GM19193 (cell line): ENCODE measurements around the gene LARP1B.

Experiments
- POLR2A ChIP-seq: IDR thresholded peaks from 4 replicates; pipeline ENCODE4 v1.6.1; 2011; ENCODE audit not compliant: insufficient read depth, insufficient read length; ENCODE audit errors: extremely low read depth

Gene LARP1B

GRCh38 chr4:128249787-128250668, 188.9 kb downstream of the LARP1B start:
- no peak for TF ChIP-seq POLR2A

GRCh38 chr4:128255906-128256305, 194.8 kb downstream of the LARP1B start:
- no peak for TF ChIP-seq POLR2A

GRCh38 chr4:128256539-128256938, 195.4 kb downstream of the LARP1B start:
- no peak for TF ChIP-seq POLR2A
